Retinal pigment epithelial cell (primary cell): ENCODE measurements around the gene IL1RAPL1.

Experiments
- DNase-seq: peaks from one replicate; pipeline ENCODE4 v3.0.0-alpha.2; 2010; ENCODE audit warnings: low read depth
- H3K4me3 ChIP-seq: 2 replicates; pipeline ENCODE4 v1.5.1; 2011; ENCODE audit warnings: mild to moderate bottlenecking, low read length, control low read depth, moderate library complexity
- TF ChIP-seq, protein P1 (sequence below): conservative IDR thresholded peaks from 2 replicates; pipeline ENCODE4 v1.5.1; 2011; ENCODE audit warnings: low read depth, low read length, control low read depth, inconsistent platforms

IL1RAPL1 gene

DNA sequence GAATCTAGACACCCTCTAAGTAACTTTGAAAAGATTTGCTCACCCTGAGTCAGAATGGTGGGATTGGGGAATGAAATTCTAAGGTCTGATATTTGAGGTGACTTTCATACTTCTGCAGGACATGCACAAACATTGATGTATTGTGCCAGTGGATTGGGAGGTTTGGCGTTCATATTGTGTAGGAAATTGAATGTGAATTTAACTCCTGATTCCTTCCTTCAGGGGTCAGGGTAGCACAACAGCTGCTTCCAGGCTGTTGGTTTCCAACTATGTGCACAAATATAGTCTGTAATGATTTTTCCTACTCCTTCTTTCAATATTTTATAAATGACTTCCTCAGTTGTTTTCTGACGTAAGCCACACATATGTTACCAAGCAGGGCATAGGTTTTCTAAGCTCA lies 3.1 kb downstream of the IL1RAPL1 start:
- DNase-seq = no peak
- no peak overlapping the region for H3K4me3 ChIP-seq
- TF ChIP-seq, protein P1, sequence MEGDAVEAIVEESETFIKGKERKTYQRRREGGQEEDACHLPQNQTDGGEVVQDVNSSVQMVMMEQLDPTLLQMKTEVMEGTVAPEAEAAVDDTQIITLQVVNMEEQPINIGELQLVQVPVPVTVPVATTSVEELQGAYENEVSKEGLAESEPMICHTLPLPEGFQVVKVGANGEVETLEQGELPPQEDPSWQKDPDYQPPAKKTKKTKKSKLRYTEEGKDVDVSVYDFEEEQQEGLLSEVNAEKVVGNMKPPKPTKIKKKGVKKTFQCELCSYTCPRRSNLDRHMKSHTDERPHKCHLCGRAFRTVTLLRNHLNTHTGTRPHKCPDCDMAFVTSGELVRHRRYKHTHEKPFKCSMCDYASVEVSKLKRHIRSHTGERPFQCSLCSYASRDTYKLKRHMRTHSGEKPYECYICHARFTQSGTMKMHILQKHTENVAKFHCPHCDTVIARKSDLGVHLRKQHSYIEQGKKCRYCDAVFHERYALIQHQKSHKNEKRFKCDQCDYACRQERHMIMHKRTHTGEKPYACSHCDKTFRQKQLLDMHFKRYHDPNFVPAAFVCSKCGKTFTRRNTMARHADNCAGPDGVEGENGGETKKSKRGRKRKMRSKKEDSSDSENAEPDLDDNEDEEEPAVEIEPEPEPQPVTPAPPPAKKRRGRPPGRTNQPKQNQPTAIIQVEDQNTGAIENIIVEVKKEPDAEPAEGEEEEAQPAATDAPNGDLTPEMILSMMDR = peak; percentile 12

DNA sequence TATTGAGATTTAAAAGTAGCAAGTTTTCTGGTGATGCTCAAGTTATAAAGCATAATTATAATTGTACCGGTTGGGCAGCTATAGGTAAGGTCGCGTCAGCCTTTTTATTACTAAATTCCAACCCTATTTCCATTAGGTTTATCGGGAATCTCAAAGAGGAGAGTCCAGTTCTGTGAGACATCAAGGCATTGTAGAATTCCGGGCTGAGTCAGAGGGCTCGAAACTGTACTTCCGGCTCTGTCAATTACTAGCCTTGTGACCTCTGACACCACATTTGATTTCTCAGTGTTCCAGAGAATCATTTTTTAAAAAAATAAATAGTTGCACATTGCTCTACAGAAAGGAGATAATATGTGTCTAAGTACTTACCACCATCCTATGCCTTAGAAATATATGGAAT lies 4.3 kb downstream of the IL1RAPL1 start:
- no peak for DNase-seq
- no peak overlapping the region for H3K4me3 ChIP-seq
- TF ChIP-seq, protein P1 = no peak

- TF ChIP-seq, protein P1 = no peak
- DNase-seq = no peak
- no peak overlapping the region for H3K4me3 ChIP-seq
Measured at GRCh38 chrX:28595346-28595745, 8.1 kb downstream of the IL1RAPL1 start.

DNA sequence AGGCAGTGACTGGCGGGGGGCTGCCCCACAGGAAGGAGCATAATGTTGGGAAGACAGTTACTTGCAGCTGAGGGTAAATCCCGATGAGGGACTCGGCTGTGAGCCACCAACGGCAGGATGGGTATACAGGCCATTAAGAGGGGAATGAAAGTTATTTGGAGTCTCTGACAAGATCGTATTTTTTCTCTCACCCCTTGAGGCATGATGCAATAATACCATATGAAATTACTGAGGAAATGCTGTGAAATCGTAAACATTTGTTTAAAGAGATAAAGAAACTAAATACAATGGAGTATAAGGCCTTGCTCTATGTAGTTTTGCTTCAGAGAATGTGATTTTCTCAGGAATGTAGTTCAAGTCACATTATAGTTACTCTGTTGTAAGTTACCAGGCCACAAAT lies 12.7 kb downstream of the IL1RAPL1 start:
- H3K4me3 ChIP-seq = no peak overlapping the region
- DNase-seq = no peak
- TF ChIP-seq, protein P1 = no peak

DNA sequence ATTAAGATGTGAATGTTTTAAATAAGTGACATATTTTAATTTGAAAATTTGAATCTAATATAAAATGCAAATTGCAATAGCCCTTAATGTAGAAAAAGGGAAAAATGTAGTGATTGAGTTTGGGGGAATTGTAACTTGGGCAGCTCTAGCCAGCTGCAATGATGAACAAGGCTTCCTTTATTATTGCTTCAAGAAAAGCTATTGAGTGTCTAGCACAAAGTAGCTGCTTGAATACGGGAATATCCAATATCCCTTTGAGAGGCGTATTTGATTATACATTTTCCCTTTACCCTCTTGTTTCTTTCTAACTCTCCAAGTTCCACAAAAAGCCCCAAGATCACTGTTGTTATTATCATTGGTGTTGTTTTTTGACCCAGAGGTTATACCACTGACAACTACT lies 21.8 kb downstream of the IL1RAPL1 start:
- TF ChIP-seq, protein P1 = no peak
- H3K4me3 ChIP-seq = no peak overlapping the region
- DNase-seq = no peak

- TF ChIP-seq, protein P1 = no peak
- DNase-seq = peak; percentile 73
- no peak overlapping the region for H3K4me3 ChIP-seq
Measured at GRCh38 chrX:28609917-28610613, 22.8 kb downstream of the IL1RAPL1 start.

DNA sequence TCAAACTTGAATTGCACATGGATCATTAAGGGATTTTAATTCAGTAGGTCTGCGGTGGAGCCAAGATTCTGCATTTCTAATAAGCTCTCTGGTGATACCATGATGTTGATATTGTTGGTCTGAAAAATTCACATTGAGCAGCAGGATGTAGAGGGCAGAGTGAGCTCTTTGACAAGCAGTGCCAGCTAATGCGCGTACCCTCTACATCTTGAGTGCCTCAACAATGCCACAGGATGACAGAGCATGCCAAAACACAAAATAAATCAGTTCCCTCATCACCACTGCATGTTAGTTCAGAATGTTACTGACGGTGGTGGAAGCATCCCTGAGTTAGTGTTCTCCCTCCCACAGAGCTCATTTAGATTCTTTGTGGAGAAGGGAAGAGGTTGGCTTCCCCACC lies 23.5 kb downstream of the IL1RAPL1 start:
- TF ChIP-seq, protein P1 = no peak
- DNase-seq = no peak

More for the DNA sequence above, 23.5 kb downstream of the IL1RAPL1 start:
- no peak overlapping the region for H3K4me3 ChIP-seq
